ENCODE data around the gene NPFFR1.
"Not testable (repeated sequence)": the region's sequence is repeated elsewhere in the genome, so short reads cannot be mapped to it uniquely, and the experiment has no call there.

Gene NPFFR1

GRCh38 chr10:70254778-70255328 lies 29.0 kb downstream of the NPFFR1 start:
- DNase-seq = no peak

- DNase-seq = no peak
Observed at GRCh38 chr10:70253878-70254765, 29.7 kb downstream of the NPFFR1 start.

GRCh38 chr10:70250961-70251680 lies 32.7 kb downstream of the NPFFR1 start:
- no peak for DNase-seq

- no peak for DNase-seq
Observed at GRCh38 chr10:70247360-70247759, 36.4 kb downstream of the NPFFR1 start.

GRCh38 chr10:70241081-70241480 lies 42.7 kb downstream of the NPFFR1 start:
- no peak for DNase-seq

- not testable (repeated sequence) for DNase-seq
Observed at GRCh38 chr10:70239986-70240385, 43.8 kb downstream of the NPFFR1 start.

- not testable (repeated sequence) for DNase-seq
Observed at GRCh38 chr10:70239077-70239976, 44.5 kb downstream of the NPFFR1 start.

GRCh38 chr10:70237958-70238536 lies 45.8 kb downstream of the NPFFR1 start:
- not testable (repeated sequence) for DNase-seq

- DNase-seq = no peak
Observed at GRCh38 chr10:70234668-70235447, 48.9 kb downstream of the NPFFR1 start.

GRCh38 chr10:70233939-70234300 lies 49.9 kb downstream of the NPFFR1 start:
- DNase-seq = no peak

- DNase-seq = peak; percentile 99
Observed at GRCh38 chr10:70233109-70233938, 50.5 kb downstream of the NPFFR1 start, which contains the start of gene PPA1. Gene PPA1 (minus strand): TSS chr10:70233429. CDS start chr10:70233327, 102 bp downstream.

- DNase-seq = no peak
Observed at GRCh38 chr10:70232859-70233108, 51.0 kb downstream of the NPFFR1 start.

GRCh38 chr10:70232155-70232858 lies 51.5 kb downstream of the NPFFR1 start:
- peak; percentile 60 for DNase-seq

- DNase-seq = no peak
Observed at GRCh38 chr10:70228491-70228890, 55.3 kb downstream of the NPFFR1 start.

- DNase-seq = no peak
Observed at GRCh38 chr10:70227548-70228320, 56.1 kb downstream of the NPFFR1 start.

GRCh38 chr10:70223728-70224127 lies 60.1 kb downstream of the NPFFR1 start:
- DNase-seq = no peak

GRCh38 chr10:70222811-70223447 lies 60.9 kb downstream of the NPFFR1 start:
- not testable (repeated sequence) for DNase-seq

GRCh38 chr10:70222340-70222794 lies 61.4 kb downstream of the NPFFR1 start:
- no peak for DNase-seq

GRCh38 chr10:70221030-70221429 lies 62.8 kb downstream of the NPFFR1 start:
- no peak for DNase-seq
